ENCODE results near the gene EXTL2.

- no peak for TF ChIP-seq KLF9 (tag by site-specific recombination; IDR thresholded peaks at IDR 0.05; ENCODE audit: low read depth)
- no peak for TF ChIP-seq ZBTB49 (tag by site-specific recombination; IDR thresholded peaks at IDR 0.05; ENCODE audit: low read depth)
- TF ChIP-seq ZNF776 (tag by site-specific recombination; IDR thresholded peaks at IDR 0.05; ENCODE audit: borderline replicate concordance) = no peak
These were observed 41.7 kb downstream of the EXTL2 start for GRCh38 chr1:100852976-100853375.
